IMR-90 (cell line): ENCODE results near the gene FOCAD. TPM values are rescaled to one million over a fixed set of nuclear protein-coding genes. Genes with fewer than 3 reads are reported as not detected.

Experiments used
- ATAC-seq: fragments of 200-7000 bp; cut with Tn5 transposase; 2 replicates; pipeline ENCODE4 v1.9.1; 2020; ENCODE audit warnings: low read depth, mild to moderate bottlenecking, moderate library complexity
- BruUV-seq: library from RNA; stranded (reverse); fragments of 400-500 nt; replicated peaks from 2 replicates; lab custom pipeline; 2021; lab: Mats Ljungman, UMichigan
- CTCF ChIA-PET: fragments of 300-600 bp; formaldehyde crosslinking; extraction: SDS; loops from one replicate; lab custom pipeline; 2021; ENCODE audit warnings: antibody characterized with exemption; lab: Yijun Ruan, JAX
- POLR2A ChIA-PET: fragments of 300-600 bp; sonication (Branson Sonifier 250); formaldehyde crosslinking; loops from one replicate; lab custom pipeline; 2022; ENCODE audit warnings: antibody characterized with exemption; ENCODE audit not compliant: unreplicated experiment; lab: Charles Lee
- DNase-seq: peaks from one replicate; pipeline ENCODE4 v3.0.0; 2013
- H2AFZ ChIP-seq: replicated peaks from 2 replicates; pipeline ENCODE3; 2013; ENCODE audit warnings: low read length, mild to moderate bottlenecking; ENCODE audit not compliant: poor library complexity
- H2AK5ac ChIP-seq: 2 replicates; pipeline ENCODE4 v1.6.1; 2013; ENCODE audit warnings: low read depth, low read length, inconsistent platforms
- H2AK9ac ChIP-seq: replicated peaks from 2 replicates; pipeline ENCODE3; 2013; ENCODE audit warnings: mild to moderate bottlenecking, low read depth, low read length, moderate library complexity; ENCODE audit not compliant: poor library complexity
- H2BK120ac ChIP-seq: 2 replicates; pipeline ENCODE4 v1.6.1; 2013; ENCODE audit warnings: low read depth, low read length, inconsistent platforms
- H2BK15ac ChIP-seq: 3 replicates; pipeline ENCODE4 v1.6.1; 2013; ENCODE audit warnings: low read depth, low read length, inconsistent platforms
- H2BK20ac ChIP-seq: 2 replicates; pipeline ENCODE4 v1.6.1; 2013; ENCODE audit warnings: low read depth, mild to moderate bottlenecking, inconsistent platforms, low read length, moderate library complexity
- H2BK5ac ChIP-seq: 2 replicates; pipeline ENCODE4 v1.6.1; 2013; ENCODE audit warnings: mild to moderate bottlenecking, low read depth, low read length, inconsistent platforms; ENCODE audit not compliant: poor library complexity, severe bottlenecking
- H3K14ac ChIP-seq: replicated peaks from 2 replicates; pipeline ENCODE4 v1.6.1; 2013; ENCODE audit warnings: low read depth, low read length, inconsistent platforms
- H3K18ac ChIP-seq: 2 replicates; pipeline ENCODE4 v1.6.1; 2013; ENCODE audit warnings: low read depth, low read length, control low read depth
- H3K23ac ChIP-seq: 2 replicates; pipeline ENCODE4 v1.6.1; 2013; ENCODE audit warnings: low read depth, low read length, inconsistent platforms
- H3K27ac ChIP-seq: 2 replicates; pipeline ENCODE4 v1.5.1; 2013; ENCODE audit warnings: mild to moderate bottlenecking, control low read depth, low read length; ENCODE audit not compliant: insufficient read depth
- H3K27me3 ChIP-seq: 2 replicates; pipeline ENCODE4 v1.6.1; 2013; ENCODE audit warnings: low read length; ENCODE audit not compliant: control insufficient read depth, insufficient read depth
- H3K36me3 ChIP-seq: 2 replicates; pipeline ENCODE4 v1.6.1; 2013; ENCODE audit warnings: low read length, mixed read lengths; ENCODE audit not compliant: control insufficient read depth, insufficient read depth
- H3K4ac ChIP-seq: 2 replicates; pipeline ENCODE4 v1.6.1; 2013; ENCODE audit warnings: low read depth, low read length, inconsistent platforms
- H3K4me1 ChIP-seq: 2 replicates; pipeline ENCODE4 v1.6.1; 2013; ENCODE audit warnings: low read length, mixed read lengths; ENCODE audit not compliant: control insufficient read depth, insufficient read depth
- H3K4me2 ChIP-seq: 2 replicates; pipeline ENCODE4 v1.6.1; 2013; ENCODE audit warnings: low read depth, mild to moderate bottlenecking, control low read depth, low read length, moderate library complexity
- H3K4me3 ChIP-seq: 2 replicates; pipeline ENCODE4 v1.5.1; 2013; ENCODE audit warnings: low read depth, mild to moderate bottlenecking, control low read depth, low read length, moderate library complexity; ENCODE audit not compliant: insufficient read depth
- H3K56ac ChIP-seq: 2 replicates; pipeline ENCODE4 v1.6.1; 2013; ENCODE audit warnings: low read length, inconsistent platforms; ENCODE audit not compliant: insufficient read depth; ENCODE audit errors: extremely low read depth
- H3K79me1 ChIP-seq, 2 experiments: 2 replicates each; pipeline ENCODE4 v1.6.1; 2013; ENCODE audit warnings: low read length in 2 of 2, inconsistent platforms in 1 of 2, low read depth in 1 of 2
- H3K9ac ChIP-seq: 2 replicates; pipeline ENCODE4 v1.6.1; 2013; ENCODE audit warnings: low read depth, low read length, control low read depth
- H3K9me1 ChIP-seq: 2 replicates; pipeline ENCODE4 v1.6.1; 2013; ENCODE audit warnings: low read length, inconsistent platforms; ENCODE audit not compliant: insufficient read depth
- H3K9me3 ChIP-seq: 2 replicates; pipeline ENCODE4 v1.6.1; 2013; ENCODE audit warnings: low read length; ENCODE audit not compliant: control insufficient read depth, insufficient read depth
- H4K20me1 ChIP-seq: 2 replicates; pipeline ENCODE4 v1.6.1; 2013; ENCODE audit warnings: low read length, inconsistent platforms; ENCODE audit not compliant: insufficient read depth
- H4K5ac ChIP-seq: 2 replicates; pipeline ENCODE4 v1.6.1; 2013; ENCODE audit warnings: mild to moderate bottlenecking, low read depth, low read length, control low read depth
- H4K8ac ChIP-seq, 2 experiments: 2 replicates each; pipeline ENCODE4 v1.6.1; 2013; ENCODE audit warnings: low read depth in 2 of 2, low read length in 2 of 2, control low read depth in 1 of 2, inconsistent platforms in 1 of 2
- H4K91ac ChIP-seq: 2 replicates; pipeline ENCODE4 v1.6.1; 2013; ENCODE audit warnings: low read depth, low read length, inconsistent platforms; ENCODE audit not compliant: insufficient read depth
- BHLHE40 ChIP-seq: fragments of 150-350 bp; IDR thresholded peaks from 2 replicates; pipeline ENCODE4 v1.6.1; 2016; ENCODE audit warnings: mild to moderate bottlenecking, low read depth, low read length
- CEBPB ChIP-seq: IDR thresholded peaks from 2 replicates; pipeline ENCODE4 v1.6.1; 2012; ENCODE audit warnings: low read depth, low read length, improper control_type of control experiment
- ELK1 ChIP-seq: fragments of 150-350 bp; IDR thresholded peaks from 2 replicates; pipeline ENCODE4 v1.6.1; 2016; ENCODE audit warnings: low read depth, mild to moderate bottlenecking, low read length, moderate library complexity, borderline replicate concordance
- FOS ChIP-seq: fragments of 150-350 bp; IDR thresholded peaks from 2 replicates; pipeline ENCODE4 v1.6.1; 2016; ENCODE audit warnings: low read depth, low read length
- MAFK ChIP-seq: IDR thresholded peaks from 2 replicates; pipeline ENCODE4 v1.6.1; 2012; ENCODE audit warnings: low read depth, low read length, improper control_type of control experiment
- MAZ ChIP-seq: IDR thresholded peaks from 2 replicates; pipeline ENCODE4 v1.6.1; 2012; ENCODE audit warnings: low read depth, mild to moderate bottlenecking, low read length, improper control_type of control experiment, moderate library complexity, borderline replicate concordance
- NFE2L2 ChIP-seq: fragments of 150-350 bp; IDR thresholded peaks from 2 replicates; pipeline ENCODE4 v1.6.1; 2016; ENCODE audit warnings: low read depth, mild to moderate bottlenecking, low read length
- RAD21 ChIP-seq: IDR thresholded peaks from 2 replicates; pipeline ENCODE4 v1.6.1; 2012; ENCODE audit warnings: low read length, improper control_type of control experiment
- RCOR1 ChIP-seq: IDR thresholded peaks from 2 replicates; pipeline ENCODE4 v1.6.1; 2012; ENCODE audit warnings: mild to moderate bottlenecking, low read length, improper control_type of control experiment; ENCODE audit not compliant: insufficient replicate concordance
- RFX5 ChIP-seq: IDR thresholded peaks from 2 replicates; pipeline ENCODE4 v1.8.0; 2012; ENCODE audit warnings: low read depth, mild to moderate bottlenecking, low read length, moderate library complexity
- SMC3 ChIP-seq: fragments of 150-350 bp; IDR thresholded peaks from 2 replicates; pipeline ENCODE4 v1.6.1; 2016; ENCODE audit warnings: low read depth, mild to moderate bottlenecking, antibody characterized with exemption, low read length, moderate library complexity
- WGBS, 2 experiments: methylation state at CpG; one replicate each; pipeline versions ENCODE4 v1.1.5 to v1.1.7; 2013; ENCODE audit warnings: missing lambda C conversion rate in 2 of 2; ENCODE audit not compliant: insufficient read length in 1 of 2; ENCODE audit errors: extremely low coverage in 2 of 2; 5-methylcytosine and 5-hydroxymethylcytosine counted together
- dilution Hi-C: fragments of 300-500 bp; cut with HindIII; formaldehyde crosslinking; loops from one replicate; pipeline ENCODE4 v1.14.3; 2018; ENCODE audit warnings: low sequenced_read_pairs; ENCODE audit not compliant: unreplicated experiment
- in situ Hi-C: fragments of 300-500 bp; cut with MboI; formaldehyde crosslinking; loops from 3 replicates; pipeline ENCODE4 v1.14.3; 2019; ENCODE audit warnings: low sequenced_read_pairs, inconsistent platforms, mixed read lengths
- intact Hi-C: fragments of 100-400 bp; cut with micrococcal nuclease; formaldehyde crosslinking; loops from 2 replicates; pipeline ENCODE4 v1.10.0; 2022
- polyA plus RNA-seq, 3 experiments: library from polyadenylated mRNA; depleted of rRNA; stranded (reverse); fragments of >200 nt; gene quantifications; 2 replicates each; pipeline ENCODE4 v1.2.3, GENCODE V29; 2012; ENCODE audit warnings: low replicate concordance in 1 of 3
- total RNA-seq: library from RNA; depleted of rRNA; stranded (reverse); fragments of >200 nt; gene quantifications from 2 replicates; pipeline ENCODE4 v1.2.3, GENCODE V29; 2012
- TF ChIP-seq, protein P1 (sequence below): fragments of 150-350 bp; IDR thresholded peaks from 2 replicates; pipeline ENCODE4 v1.6.1; 2017; ENCODE audit warnings: mild to moderate bottlenecking, antibody characterized with exemption, low read length, low read depth

FOCAD gene
- total and polyA plus RNA-seq, 2 of the 4 experiments (the other 2 are of a cell fraction), result 28.8 to 91.2 TPM

DNA sequence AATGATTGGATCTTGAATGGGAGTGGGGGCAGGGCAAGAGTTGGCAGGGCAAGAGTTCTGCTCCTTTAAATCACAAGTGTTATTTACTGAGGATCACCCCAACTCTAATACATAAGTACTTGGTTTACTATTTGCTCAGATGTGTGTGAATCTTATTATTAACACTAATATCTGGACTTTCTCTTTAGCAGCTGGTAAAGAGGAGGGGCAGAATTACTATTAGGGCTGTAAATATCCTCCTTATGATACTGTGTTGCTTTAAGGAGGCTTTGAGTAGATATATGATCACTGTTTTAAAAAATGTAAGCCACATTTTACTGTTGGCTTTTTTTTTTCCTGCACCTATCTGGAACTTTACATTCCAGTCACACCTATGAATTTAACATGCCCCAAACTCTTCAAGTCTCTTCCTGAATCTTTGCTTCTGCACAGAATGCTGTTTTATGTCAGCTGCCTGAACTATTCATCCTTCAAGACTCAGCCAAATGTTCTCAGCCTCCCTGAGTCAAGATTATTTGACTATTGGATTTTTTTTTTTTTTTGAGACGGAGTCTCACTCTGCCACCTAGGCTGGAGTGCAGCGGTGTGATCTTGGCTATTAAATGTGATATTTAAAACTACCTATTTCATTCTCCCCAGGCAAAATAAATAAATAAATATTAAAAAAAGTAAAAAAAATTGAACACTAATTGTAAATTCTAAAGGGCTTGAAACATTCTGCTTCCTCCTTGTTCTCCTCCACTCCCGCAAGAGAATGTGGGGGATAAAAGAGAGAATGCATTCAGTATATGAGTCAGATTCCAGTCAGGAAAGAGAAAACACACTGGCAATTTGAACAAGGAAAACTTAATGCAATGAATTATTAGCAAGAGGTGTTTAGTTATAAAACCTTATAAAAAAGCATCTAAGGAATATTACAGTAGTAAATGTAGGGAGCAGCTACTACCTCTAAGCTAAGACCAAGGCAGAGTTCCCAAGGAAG lies 99.3 kb downstream of the FOCAD start (continued):
- TF ChIP-seq BHLHE40 (no peak), SMC3 (no peak)

DNA sequence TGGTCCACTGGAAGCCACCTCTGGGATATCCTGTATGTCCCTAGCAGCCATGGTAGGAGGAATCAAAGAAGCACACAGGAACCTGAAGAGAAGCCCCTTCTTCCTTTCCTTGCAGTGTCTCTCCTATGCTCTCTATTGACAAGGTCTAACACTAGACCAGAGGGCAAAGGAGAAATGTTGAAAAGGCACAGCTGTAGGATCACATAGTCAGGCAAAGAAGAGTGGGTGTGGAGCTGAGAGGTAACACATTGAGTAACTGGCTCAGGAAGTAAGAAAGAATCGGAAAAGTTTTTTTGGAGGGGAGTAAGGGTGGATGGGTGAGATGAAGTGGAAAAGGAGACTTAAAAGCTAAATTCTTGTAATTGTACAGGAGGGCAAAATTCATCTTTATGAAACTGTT lies 100.1 kb downstream of the FOCAD start:
- Histone ChIP-seq H3K56ac (no peak overlapping the region), H3K23ac (no peak overlapping the region), H3K79me1 (peaks cover 0 to 7% of the 10 kb centered on the region in 2 experiments; a peak in 3 of 4 replicates), H3K4ac (no peak overlapping the region), H3K9ac (no peak overlapping the region), H2BK20ac (no peak overlapping the region), H2AK9ac (no peak overlapping the region), H3K27ac (no peak overlapping the region), H3K4me2 (no peak overlapping the region), H3K4me3 (no peak overlapping the region), H3K4me1 (no peaks in the 10 kb centered on the region), H4K8ac (no peak overlapping the region), H2BK5ac (no peak overlapping the region), H3K9me1 (peaks cover 5% of the 10 kb centered on the region; the same call in 1 of the 2 replicates), H3K9me3 (no peaks in the 10 kb centered on the region), H4K5ac (no peak overlapping the region), H3K36me3 (peaks cover 6% of the 10 kb centered on the region; the same call in 1 of the 2 replicates), H4K20me1 (no peaks in the 10 kb centered on the region), H4K91ac (no peak overlapping the region), H2AK5ac (no peak overlapping the region), H3K18ac (no peak overlapping the region), H3K27me3 (no peaks in the 10 kb centered on the region), H2BK15ac (no peak overlapping the region), H2AFZ (no peak overlapping the region), H2BK120ac (no peak overlapping the region), H3K14ac (no peak overlapping the region)
- no TSS peak for BruUV-seq
- in situ Hi-C loops (no loop called here), dilution Hi-C loops (no loop called here), intact Hi-C loops (no loop called here)
- ATAC-seq (no peak), DNase-seq (no peak)
- TF ChIP-seq CEBPB, result no peak
- no peak for TF ChIP-seq ELK1
- no peak for TF ChIP-seq FOS
- TF ChIP-seq MAZ, result no peak
- no peak for TF ChIP-seq NFE2L2
- no peak for TF ChIP-seq MAFK
- TF ChIP-seq RCOR1, result no peak
- TF ChIP-seq, protein P1, sequence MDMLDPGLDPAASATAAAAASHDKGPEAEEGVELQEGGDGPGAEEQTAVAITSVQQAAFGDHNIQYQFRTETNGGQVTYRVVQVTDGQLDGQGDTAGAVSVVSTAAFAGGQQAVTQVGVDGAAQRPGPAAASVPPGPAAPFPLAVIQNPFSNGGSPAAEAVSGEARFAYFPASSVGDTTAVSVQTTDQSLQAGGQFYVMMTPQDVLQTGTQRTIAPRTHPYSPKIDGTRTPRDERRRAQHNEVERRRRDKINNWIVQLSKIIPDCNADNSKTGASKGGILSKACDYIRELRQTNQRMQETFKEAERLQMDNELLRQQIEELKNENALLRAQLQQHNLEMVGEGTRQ, result no peak
- TF ChIP-seq SMC3, result no peak
- TF ChIP-seq RFX5, result no peak
- no peak for TF ChIP-seq RAD21
- 100% methylated on average over 1 of the region's 1 CpG for WGBS, 2 experiments
- POLR2A ChIA-PET, result no interaction called here
- CTCF ChIA-PET, result no interaction called here
